Mucosa of descending colon (tissue), 3 donors: ENCODE measurements around the gene SORBS1. TPM values are rescaled to one million over a fixed set of nuclear protein-coding genes. Genes with fewer than 3 reads are reported as not detected.
A peak's percentile ranks its signal among the peaks of the same experiment; 100 is the strongest.

Experiments used
- ATAC-seq: fragments of 200-7000 bp; cut with Tn5 transposase; one replicate; pipeline ENCODE4 v1.9.1; 2020; ENCODE audit warnings: mild to moderate bottlenecking, moderate library complexity
- DNase-seq, 3 donors: peaks; one replicate each; pipeline ENCODE4 v3.0.0-alpha.2; 2020
- H3K36me3 ChIP-seq: fragments of 200-600 bp; one replicate; pipeline ENCODE4 v1.8.0; 2021; ENCODE audit warnings: low read depth, mild to moderate bottlenecking
- H3K4me1 ChIP-seq: fragments of 200-600 bp; one replicate; pipeline ENCODE4 v1.8.0; 2021; ENCODE audit warnings: low read depth, mild to moderate bottlenecking
- H3K4me3 ChIP-seq: fragments of 200-600 bp; one replicate; pipeline ENCODE4 v1.8.0; 2021; ENCODE audit warnings: mild to moderate bottlenecking
- H3K9me3 ChIP-seq: fragments of 200-600 bp; one replicate; pipeline ENCODE4 v1.8.0; 2021; ENCODE audit warnings: mild to moderate bottlenecking
- intact Hi-C, 2 donors: fragments of 100-400 bp; cut with DNase I in 1 of 2; cut with micrococcal nuclease in 1 of 2; formaldehyde crosslinking; loops; one replicate each; pipeline versions ENCODE4 v1.11.0 to v1.11.1; 2022; cut with DNase I, micrococcal nuclease
- total RNA-seq, 3 donors: library from RNA; stranded (reverse); fragmentation: NEBNext Ultra II Directional in 2 of 3; extraction: Animal tissue kit (Norgen Biotek cat#: 25700) in 2 of 3; gene quantifications; one replicate each; pipeline versions ENCODE4 v1.2.1 to v1.2.4, GENCODE V29; 2021 to 2023
- TF ChIP-seq, protein P1 (sequence below): fragments of 200-600 bp; IDR thresholded peaks from one replicate; pipeline ENCODE4 v1.8.0; 2022; ENCODE audit warnings: antibody characterized with exemption, mild to moderate bottlenecking
- donor health status: DM: no; HTN: no; CAD: no; lungs with moderate emphysema.
- donor health status: DM: no; HTN: no; CAD: no.
- donor health status: DM: no; HTN: yes; CAD: no.

The SORBS1 gene
- total RNA-seq, 3 donors from 2014 or later = 48.9 to 699 (median 99.3) TPM

DNA sequence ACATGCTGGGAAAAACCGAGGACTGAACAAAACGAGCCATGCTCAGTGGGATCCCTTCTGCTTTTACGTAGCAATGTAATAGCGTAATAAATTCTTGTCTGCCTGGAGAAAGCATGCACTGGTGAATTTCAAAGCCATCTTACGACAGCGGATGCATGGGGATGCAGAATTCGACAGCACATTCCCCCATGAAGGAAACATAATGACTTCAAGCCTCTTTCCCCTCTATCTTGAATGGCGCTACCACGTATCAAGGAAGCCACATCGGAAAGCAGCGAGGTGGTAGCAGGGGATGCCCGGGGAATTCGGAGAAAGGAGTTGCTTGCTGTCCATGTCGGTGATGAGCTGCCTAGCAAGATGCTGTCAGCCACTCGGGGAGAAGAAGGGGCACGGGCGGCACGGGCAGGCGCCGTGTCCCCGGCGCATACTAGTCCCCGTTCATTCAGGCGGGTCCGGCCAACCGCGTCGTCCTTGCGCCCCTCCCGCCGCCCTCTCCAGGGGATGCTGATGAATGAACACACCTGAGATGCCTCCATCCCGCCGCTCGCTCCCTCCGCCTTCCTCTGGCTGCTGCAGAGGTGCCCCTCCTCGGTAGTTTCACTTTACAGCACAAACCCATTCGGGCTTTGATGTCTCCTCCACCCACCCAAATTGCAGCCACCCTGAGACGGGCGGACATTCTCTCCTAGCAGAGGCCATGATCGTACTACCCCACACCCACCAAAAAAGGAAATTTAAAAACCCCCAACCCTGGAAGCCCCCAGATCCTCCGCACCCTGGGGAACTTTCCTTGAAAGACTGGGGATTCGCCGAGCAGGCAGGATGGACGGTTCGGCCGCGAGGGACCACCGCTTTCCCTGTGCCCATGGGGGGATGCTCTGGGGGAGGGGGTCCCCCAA, 644 bp downstream of the SORBS1 start:
- peak overlapping the region; percentile 34 for H3K4me3 ChIP-seq
- H3K9me3 ChIP-seq = no peaks in the 10 kb centered on the region
- intact Hi-C loops = no loop called here
- H3K36me3 ChIP-seq = no peaks in the 10 kb centered on the region
- DNase-seq = peak; percentile 70 to 79 (median 77)
- TF ChIP-seq, protein P1, sequence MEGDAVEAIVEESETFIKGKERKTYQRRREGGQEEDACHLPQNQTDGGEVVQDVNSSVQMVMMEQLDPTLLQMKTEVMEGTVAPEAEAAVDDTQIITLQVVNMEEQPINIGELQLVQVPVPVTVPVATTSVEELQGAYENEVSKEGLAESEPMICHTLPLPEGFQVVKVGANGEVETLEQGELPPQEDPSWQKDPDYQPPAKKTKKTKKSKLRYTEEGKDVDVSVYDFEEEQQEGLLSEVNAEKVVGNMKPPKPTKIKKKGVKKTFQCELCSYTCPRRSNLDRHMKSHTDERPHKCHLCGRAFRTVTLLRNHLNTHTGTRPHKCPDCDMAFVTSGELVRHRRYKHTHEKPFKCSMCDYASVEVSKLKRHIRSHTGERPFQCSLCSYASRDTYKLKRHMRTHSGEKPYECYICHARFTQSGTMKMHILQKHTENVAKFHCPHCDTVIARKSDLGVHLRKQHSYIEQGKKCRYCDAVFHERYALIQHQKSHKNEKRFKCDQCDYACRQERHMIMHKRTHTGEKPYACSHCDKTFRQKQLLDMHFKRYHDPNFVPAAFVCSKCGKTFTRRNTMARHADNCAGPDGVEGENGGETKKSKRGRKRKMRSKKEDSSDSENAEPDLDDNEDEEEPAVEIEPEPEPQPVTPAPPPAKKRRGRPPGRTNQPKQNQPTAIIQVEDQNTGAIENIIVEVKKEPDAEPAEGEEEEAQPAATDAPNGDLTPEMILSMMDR = no peak
- peaks cover 18% of the 10 kb centered on the region for H3K4me1 ChIP-seq
- peak; percentile 34 for ATAC-seq

DNA sequence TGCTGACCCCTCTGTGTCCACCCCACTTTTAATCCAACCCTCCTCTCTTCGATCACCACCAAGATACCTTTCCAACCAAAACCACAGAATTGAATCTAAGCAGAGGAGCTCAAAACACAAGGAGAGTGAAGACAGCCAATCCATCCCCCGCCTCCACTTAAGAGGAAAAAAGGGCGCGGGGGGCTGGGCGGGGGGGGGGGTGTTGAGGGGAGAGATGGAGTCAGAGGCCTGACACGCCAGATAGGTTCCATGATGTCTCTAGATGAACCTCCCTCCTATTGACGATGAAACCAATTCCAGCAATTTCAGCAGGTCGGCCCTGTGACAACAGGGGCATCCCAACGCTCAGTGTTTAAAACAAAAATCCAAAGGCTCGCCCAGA, 1.3 kb downstream of the SORBS1 start:
- no peaks in the 10 kb centered on the region for H3K36me3 ChIP-seq
- H3K4me1 ChIP-seq = peaks cover 18% of the 10 kb centered on the region
- no peak overlapping the region for H3K4me3 ChIP-seq
- no peak for DNase-seq
- TF ChIP-seq, protein P1 = no peak
- intact Hi-C loops = no loop called here
- H3K9me3 ChIP-seq = no peaks in the 10 kb centered on the region
- no peak for ATAC-seq

DNA sequence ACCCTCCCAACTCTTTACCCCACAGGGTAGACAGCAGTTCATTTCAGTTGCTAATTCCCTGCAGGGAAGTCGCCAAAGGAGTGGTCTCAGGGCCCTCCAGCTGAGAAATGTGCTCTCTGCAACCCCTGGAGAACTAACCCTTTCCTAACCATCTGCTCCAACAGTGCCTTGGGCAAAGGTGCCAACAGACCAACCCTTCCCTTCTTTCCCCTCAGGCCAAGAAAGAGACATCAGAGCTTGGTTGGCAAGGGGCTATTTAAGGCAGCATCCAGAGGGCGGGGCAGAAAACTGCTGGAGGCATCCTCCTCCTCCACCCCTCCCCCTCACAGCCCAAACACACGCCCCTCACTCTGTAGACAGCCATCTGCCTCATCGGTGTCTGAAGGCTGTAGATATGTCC, 1.7 kb downstream of the SORBS1 start:
- Histone ChIP-seq H3K4me3 (no peak overlapping the region), H3K36me3 (no peaks in the 10 kb centered on the region), H3K9me3 (no peaks in the 10 kb centered on the region), H3K4me1 (peaks cover 18% of the 10 kb centered on the region)
- DNase-seq (no peak), ATAC-seq (no peak)
- TF ChIP-seq, protein P1 = no peak
- intact Hi-C loops = no loop called here

DNA sequence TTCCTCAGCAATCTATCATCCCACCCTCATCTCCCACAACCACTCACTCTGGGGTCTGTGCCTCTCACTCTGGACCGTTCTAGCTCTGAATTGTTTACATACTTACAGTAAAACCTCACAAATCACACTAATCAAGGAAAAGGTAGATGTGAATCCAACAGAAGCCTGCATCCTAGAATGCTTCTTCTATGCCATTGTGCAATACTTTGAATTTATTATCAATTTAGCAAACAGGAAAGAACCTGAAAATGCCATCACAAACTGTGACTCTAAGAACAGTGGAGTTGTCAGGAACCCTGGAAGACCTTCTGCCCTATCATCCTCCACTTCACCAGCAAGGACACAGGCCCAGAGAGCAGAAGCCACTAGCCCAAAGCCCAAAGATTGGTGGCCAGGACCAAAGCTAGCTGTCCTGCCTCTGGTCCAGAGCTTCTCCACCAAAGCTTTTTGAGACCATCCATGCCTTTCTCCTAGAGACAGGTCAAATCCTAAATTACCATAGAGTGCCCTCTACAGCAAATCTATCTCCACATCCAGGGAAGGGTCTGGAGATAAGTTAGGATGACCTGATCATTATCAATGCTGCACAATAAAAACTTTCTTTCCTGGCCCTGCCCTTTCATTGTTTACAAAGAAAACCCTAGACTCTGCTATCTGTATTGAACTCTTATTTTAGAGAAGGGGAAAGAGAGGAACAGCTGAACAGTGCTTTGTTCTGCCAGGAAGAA, 2.4 kb downstream of the SORBS1 start:
- no peaks in the 10 kb centered on the region for H3K36me3 ChIP-seq
- H3K4me1 ChIP-seq = peaks cover 18% of the 10 kb centered on the region
- H3K4me3 ChIP-seq = no peak overlapping the region
- no peaks in the 10 kb centered on the region for H3K9me3 ChIP-seq
- intact Hi-C loops = no loop called here
- no peak for ATAC-seq
- TF ChIP-seq, protein P1 = no peak
- DNase-seq = no peak

DNA sequence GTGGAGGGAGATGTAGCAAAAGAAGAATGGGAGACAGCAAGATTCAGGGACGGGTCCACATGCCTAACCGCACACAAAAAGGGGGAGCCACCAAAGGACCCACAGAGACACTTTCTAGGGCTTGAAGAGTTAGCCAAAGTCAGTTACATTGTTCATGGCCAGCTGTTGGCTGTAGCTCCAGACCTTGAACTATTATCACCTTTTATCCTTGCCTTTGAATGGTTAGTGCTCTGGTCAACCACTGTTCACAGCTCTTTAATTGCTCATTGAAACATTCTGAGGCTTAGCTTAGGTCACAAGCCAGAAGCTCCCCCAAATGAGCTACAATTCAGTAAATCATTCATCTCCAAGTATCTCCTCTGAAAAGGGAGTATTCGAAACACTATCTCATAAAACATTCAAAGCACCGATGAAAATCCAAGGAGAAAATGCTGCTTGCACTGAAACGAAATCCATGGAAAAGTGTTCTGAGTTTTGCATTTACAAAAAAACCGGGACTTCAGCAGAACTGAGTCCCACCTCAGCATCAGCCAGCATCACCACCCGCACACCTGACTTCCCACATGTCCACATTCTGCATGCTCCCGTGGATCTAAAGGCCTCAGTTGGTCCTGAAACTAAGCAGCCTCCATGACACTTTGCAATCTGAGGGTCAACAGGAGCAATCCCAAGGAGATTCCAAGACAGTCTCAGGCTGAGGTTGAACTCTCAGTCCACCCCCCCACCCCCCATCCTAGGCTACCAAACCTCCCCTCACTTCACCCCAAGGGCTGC, 4.0 kb downstream of the SORBS1 start:
- TF ChIP-seq, protein P1 = no peak
- no peak for ATAC-seq
- Histone ChIP-seq H3K9me3 (no peaks in the 10 kb centered on the region), H3K4me3 (no peak overlapping the region), H3K36me3 (no peaks in the 10 kb centered on the region), H3K4me1 (peaks cover 19% of the 10 kb centered on the region)
- DNase-seq = no peak
- intact Hi-C loops = no loop called here
